Mucosa of descending colon (tissue), 3 donors: ENCODE measurements around the gene FUT4. TPM values are rescaled to one million over a fixed set of nuclear protein-coding genes. Genes with fewer than 3 reads are reported as not detected.
"Not testable (repeated sequence)": the region's sequence is repeated elsewhere in the genome, so short reads cannot be mapped to it uniquely, and the experiment has no call there.

Experiments used
- ATAC-seq: fragments of 200-7000 bp; cut with Tn5 transposase; one replicate; pipeline ENCODE4 v1.9.1; 2020; ENCODE audit warnings: mild to moderate bottlenecking, moderate library complexity
- DNase-seq, 3 donors: peaks; one replicate each; pipeline ENCODE4 v3.0.0-alpha.2; 2020
- H3K36me3 ChIP-seq: fragments of 200-600 bp; one replicate; pipeline ENCODE4 v1.8.0; 2021; ENCODE audit warnings: low read depth, mild to moderate bottlenecking
- H3K4me1 ChIP-seq: fragments of 200-600 bp; one replicate; pipeline ENCODE4 v1.8.0; 2021; ENCODE audit warnings: low read depth, mild to moderate bottlenecking
- H3K4me3 ChIP-seq: fragments of 200-600 bp; one replicate; pipeline ENCODE4 v1.8.0; 2021; ENCODE audit warnings: mild to moderate bottlenecking
- H3K9me3 ChIP-seq: fragments of 200-600 bp; one replicate; pipeline ENCODE4 v1.8.0; 2021; ENCODE audit warnings: mild to moderate bottlenecking
- CTCF ChIP-seq: fragments of 200-600 bp; IDR thresholded peaks from one replicate; pipeline ENCODE4 v1.8.0; 2022; ENCODE audit warnings: antibody characterized with exemption, mild to moderate bottlenecking
- intact Hi-C, 2 donors: fragments of 100-400 bp; cut with DNase I in 1 of 2; cut with micrococcal nuclease in 1 of 2; formaldehyde crosslinking; loops; one replicate each; pipeline versions ENCODE4 v1.11.0 to v1.11.1; 2022; cut with DNase I, micrococcal nuclease
- total RNA-seq, 3 donors: library from RNA; stranded (reverse); fragmentation: NEBNext Ultra II Directional in 2 of 3; extraction: Animal tissue kit (Norgen Biotek cat#: 25700) in 2 of 3; gene quantifications; one replicate each; pipeline versions ENCODE4 v1.2.1 to v1.2.4, GENCODE V29; 2021 to 2023
- donor health status: DM: no; HTN: no; CAD: no; lungs with moderate emphysema.
- donor health status: DM: no; HTN: no; CAD: no.
- donor health status: DM: no; HTN: yes; CAD: no.

The FUT4 gene
- total RNA-seq, 3 donors from 2014 or later: 13.9 to 23.5 (median 21.9) TPM

GRCh38 chr11:94553938-94554337 lies 10.2 kb downstream of the FUT4 start:
- no peak for TF ChIP-seq CTCF
- no peaks in the 10 kb centered on the region for H3K9me3 ChIP-seq
- peak in 1 of 3 donors; percentile 46 for DNase-seq
- H3K36me3 ChIP-seq: no peaks in the 10 kb centered on the region
- ATAC-seq: peak; percentile 60
- H3K4me1 ChIP-seq: peaks cover 9% of the 10 kb centered on the region
- intact Hi-C loops: no loop called here
- no peak overlapping the region for H3K4me3 ChIP-seq

GRCh38 chr11:94555752-94556329 lies 12.1 kb downstream of the FUT4 start:
- H3K4me1 ChIP-seq, intact Hi-C loops, H3K9me3 ChIP-seq, DNase-seq, H3K4me3 ChIP-seq, H3K36me3 ChIP-seq, ATAC-seq: not testable (repeated sequence)

GRCh38 chr11:94557421-94557820 lies 13.7 kb downstream of the FUT4 start:
- Histone ChIP-seq H3K4me3 (no peak overlapping the region), H3K4me1 (no peaks in the 10 kb centered on the region), H3K36me3 (no peaks in the 10 kb centered on the region), H3K9me3 (no peaks in the 10 kb centered on the region)
- intact Hi-C loops: no loop called here
- no peak for ATAC-seq
- TF ChIP-seq CTCF: no peak
- DNase-seq: no peak

GRCh38 chr11:94557992-94558391 lies 14.3 kb downstream of the FUT4 start:
- Histone ChIP-seq H3K4me3 (no peak overlapping the region), H3K36me3 (no peaks in the 10 kb centered on the region), H3K4me1 (no peaks in the 10 kb centered on the region), H3K9me3 (no peaks in the 10 kb centered on the region)
- DNase-seq: no peak
- ATAC-seq: no peak
- intact Hi-C loops: no loop called here
- TF ChIP-seq CTCF: no peak

- no peaks in the 10 kb centered on the region for H3K36me3 ChIP-seq
- ATAC-seq: no peak
- H3K4me1 ChIP-seq: no peaks in the 10 kb centered on the region
- no peaks in the 10 kb centered on the region for H3K9me3 ChIP-seq
- TF ChIP-seq CTCF: no peak
- H3K4me3 ChIP-seq: no peak overlapping the region
- no peak for DNase-seq
- intact Hi-C loops: no loop called here
Observed at GRCh38 chr11:94558468-94558867, 14.7 kb downstream of the FUT4 start.

GRCh38 chr11:94558932-94559331 lies 15.2 kb downstream of the FUT4 start:
- TF ChIP-seq CTCF: no peak
- H3K4me3 ChIP-seq: no peak overlapping the region
- H3K36me3 ChIP-seq: no peaks in the 10 kb centered on the region
- intact Hi-C loops: no loop called here
- H3K4me1 ChIP-seq: no peaks in the 10 kb centered on the region
- ATAC-seq (no peak), DNase-seq (no peak)
- H3K9me3 ChIP-seq: no peaks in the 10 kb centered on the region
